Suppressor macrophage treated with lipopolysaccharide for 1 hour (primary cell): Measurements from ENCODE around the gene PTCD3.
A peak's percentile ranks its signal among the peaks of the same experiment; 100 is the strongest.

Source experiments
- DNase-seq, 3 donors: peaks; one replicate each; pipeline ENCODE4 v3.0.0-alpha.2; 2020 to 2022

The PTCD3 gene

GRCh38 chr2:86147793-86148192 is 41.8 kb downstream of the PTCD3 start:
- no peak for DNase-seq

DNA sequence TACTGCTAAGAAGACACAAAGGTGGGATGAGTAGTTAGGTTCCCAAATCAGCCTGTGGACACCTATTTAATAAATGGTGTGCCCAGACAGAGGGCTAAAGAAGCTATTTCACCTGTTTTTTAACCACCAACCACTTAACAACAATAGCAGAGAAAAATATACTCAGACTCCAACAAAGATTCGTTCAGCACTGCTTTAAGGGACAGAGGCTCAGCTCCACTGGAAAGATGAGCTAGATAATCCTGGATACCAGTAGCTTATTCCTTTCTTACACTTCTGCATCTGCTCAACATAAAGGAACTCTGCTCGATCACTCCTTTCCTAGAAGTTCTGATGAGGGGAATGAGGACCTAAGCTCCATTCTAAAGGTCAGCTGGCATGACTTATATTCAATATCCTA is 44.5 kb downstream of the PTCD3 start:
- DNase-seq = no peak

DNA sequence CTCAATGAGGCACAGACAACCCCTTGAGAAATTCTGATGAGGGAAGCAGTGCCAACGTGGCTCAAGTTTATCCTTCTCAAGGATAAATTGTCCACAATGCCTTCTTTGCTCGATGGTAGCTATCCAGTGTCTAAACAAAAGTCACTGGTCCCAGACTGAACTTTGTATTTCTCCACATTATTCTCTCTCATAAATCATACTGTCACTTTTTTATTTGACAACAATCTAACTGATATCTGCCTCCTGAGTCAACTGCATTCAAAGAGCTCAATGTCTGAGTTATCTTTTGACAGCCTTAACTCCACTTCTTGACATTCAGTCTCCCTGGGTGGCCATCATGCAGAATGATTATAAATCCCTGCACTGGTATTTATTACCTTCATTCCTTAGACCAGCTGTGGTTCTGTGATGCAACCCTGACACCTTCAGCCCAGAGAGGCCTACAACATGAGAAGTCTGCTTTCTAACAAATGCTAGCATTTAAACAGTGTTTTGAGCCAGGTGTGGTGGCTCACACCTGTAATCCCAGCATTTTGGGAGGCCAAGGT is 51.0 kb downstream of the PTCD3 start:
- DNase-seq = no peak

DNA sequence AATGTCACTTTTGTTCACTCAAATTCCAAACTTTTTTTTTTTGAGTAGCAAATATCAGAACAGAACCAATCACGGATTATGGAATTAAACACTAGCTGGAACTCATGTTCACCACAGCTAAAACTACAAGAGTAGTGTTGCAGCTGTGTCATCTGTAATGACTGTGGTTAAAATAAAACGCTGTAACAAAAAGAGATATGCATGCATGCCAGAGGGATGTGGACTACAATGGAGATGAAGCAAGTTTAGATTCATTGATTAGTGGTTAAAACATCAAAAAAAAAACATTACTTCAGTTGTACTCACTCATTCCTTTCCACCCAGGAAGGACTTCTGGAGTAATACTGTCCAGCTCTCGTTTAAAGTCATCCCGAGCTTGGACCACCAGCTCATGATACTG is 52.3 kb downstream of the PTCD3 start:
- no peak for DNase-seq

DNA sequence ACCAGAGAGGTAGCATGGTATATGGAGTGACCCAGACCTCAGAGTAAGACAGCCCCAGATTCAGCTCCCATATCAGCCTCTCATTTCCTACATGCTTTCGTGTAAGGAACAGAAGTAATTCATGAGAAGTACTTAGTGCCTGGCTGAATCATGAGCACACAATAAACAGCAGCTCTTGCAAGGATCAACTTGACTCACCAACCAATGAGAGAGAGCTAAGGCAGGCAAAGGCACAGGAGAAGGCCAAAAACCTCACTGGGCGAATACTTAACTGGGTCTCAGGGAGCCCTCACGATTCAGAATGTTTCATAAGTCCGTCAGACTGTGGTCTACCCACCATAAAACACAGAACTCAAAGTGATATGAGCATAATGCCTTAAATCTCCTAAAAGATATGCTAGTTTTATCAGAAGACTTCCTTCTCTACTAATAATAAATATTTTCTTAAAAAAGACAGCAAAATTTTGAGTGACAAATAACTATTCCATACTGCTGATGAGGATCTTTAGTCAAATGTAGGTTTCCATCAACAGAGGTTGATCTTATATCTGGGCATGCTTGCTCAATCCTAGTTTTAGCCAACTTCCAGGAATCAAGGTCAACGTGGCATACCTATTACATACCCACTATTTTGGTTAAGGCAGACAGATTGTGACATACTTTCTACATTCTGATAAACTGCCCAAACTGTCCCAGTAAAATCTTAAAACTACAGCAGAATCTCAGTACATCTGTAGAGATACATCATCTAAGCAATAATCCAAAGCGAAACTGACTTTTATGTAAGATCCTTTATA is 54.3 kb downstream of the PTCD3 start:
- DNase-seq = no peak

DNA sequence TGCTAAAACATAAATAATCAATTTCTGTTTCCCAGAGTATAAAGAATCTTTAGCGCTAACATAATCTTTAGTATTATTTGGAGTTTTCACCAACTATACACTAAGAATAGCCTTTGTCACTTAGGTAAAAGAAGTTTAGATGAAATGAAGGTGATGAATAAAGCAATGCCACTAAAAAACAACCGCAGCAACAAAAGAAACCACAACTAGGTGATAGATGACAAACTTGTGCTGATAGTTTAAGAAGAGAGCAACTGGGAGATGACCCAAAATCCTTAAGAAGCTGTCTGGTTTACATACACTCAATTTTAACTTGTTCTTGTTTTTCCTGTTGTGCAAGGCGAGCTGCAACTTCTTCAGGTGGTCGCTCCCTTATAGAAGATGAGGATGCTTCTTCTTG is 64.4 kb downstream of the PTCD3 start:
- no peak for DNase-seq

GRCh38 chr2:86171295-86171694 is 65.3 kb downstream of the PTCD3 start:
- no peak for DNase-seq

GRCh38 chr2:86172610-86173009 is 66.6 kb downstream of the PTCD3 start:
- DNase-seq = no peak

- DNase-seq = peak in 2 of 3 donors; percentile 31 to 43
These were observed 68.4 kb downstream of the PTCD3 start for GRCh38 chr2:86174445-86174844.

DNA sequence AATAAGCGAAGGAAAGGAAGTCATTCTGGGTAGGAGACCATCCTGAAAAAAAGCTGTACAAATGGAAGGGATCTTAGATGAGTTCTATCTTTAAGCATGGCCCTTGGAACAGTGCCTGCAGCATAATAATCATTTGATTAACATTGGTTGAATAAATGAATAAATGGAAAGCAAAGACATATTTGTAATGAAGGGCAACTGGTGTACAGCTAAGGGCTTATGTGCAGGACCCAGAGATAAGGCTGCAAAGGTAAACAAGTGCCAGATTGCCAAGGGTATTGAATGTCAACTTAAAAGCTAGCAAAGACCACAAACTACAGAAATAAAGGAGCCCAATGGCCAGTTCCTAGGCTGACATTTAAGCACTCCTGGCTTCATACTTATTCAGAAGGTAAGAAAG is 69.8 kb downstream of the PTCD3 start:
- DNase-seq = no peak

- no peak for DNase-seq
These were observed 70.6 kb downstream of the PTCD3 start for GRCh38 chr2:86176597-86176996.

- no peak for DNase-seq
These were observed 79.6 kb downstream of the PTCD3 start for GRCh38 chr2:86185517-86186212.

GRCh38 chr2:86186431-86186830 is 80.4 kb downstream of the PTCD3 start:
- no peak for DNase-seq

- no peak for DNase-seq
These were observed 83.9 kb downstream of the PTCD3 start for GRCh38 chr2:86189782-86190416.
